Measurements from ENCODE around the gene ABHD1.
"Not testable (repeated sequence)": the region's sequence is repeated elsewhere in the genome, so short reads cannot be mapped to it uniquely, and the experiment has no call there.

The ABHD1 gene

DNA sequence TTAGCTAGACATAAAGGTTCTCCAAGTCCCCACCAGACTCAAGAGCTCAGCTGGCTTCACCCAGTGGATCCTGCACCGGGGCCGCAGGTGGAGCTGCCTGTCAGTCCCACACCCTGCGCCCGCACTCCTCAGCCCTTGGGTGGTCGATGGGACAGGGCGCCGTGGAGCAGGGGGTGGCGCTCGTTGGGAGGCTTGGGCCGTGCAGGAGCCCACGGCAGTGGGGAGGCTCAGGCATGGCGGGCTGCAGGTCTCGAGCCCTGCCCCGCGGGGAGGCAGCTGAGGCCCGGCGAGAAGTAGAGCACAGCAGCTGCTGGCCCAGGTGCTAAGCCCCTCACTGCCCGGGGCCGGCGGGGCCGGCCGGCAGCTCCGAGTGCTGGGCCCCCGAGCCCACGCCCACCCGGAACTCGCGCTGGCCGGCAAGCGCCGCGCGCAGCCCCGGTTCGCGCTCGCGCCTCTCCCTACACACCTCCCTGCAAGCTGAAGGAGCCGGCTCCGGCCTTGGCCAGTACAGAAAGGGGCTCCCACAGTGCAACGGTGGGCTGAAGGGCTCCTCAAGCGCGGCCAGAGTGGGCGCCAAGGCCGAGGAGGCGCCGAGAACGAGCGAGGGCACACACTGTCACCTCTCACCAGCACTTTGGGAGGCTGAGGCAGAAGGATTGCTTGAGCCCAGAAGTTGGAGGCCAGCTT lies 12.1 kb upstream of the ABHD1 start:
- FAIRE-seq = not testable (repeated sequence)

DNA sequence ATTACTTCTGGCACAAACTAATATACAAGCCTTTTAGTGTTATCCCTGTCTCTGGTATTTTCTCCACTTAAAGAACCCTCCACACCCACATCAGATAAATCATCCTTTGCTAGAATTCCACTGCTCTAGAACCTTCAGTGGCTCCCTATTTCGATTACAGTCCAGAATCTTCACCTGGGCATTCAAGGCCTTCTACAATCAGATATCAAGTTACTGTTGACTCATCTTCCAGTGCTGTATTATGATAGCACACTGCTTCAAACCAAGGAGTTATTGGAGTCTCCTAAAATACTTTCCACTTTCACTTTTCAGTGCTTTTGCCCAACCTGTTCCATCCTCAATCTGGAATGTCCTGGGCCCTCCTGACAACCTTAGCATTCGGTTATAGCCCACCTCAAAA lies 8.1 kb upstream of the ABHD1 start:
- FAIRE-seq = no peak

DNA sequence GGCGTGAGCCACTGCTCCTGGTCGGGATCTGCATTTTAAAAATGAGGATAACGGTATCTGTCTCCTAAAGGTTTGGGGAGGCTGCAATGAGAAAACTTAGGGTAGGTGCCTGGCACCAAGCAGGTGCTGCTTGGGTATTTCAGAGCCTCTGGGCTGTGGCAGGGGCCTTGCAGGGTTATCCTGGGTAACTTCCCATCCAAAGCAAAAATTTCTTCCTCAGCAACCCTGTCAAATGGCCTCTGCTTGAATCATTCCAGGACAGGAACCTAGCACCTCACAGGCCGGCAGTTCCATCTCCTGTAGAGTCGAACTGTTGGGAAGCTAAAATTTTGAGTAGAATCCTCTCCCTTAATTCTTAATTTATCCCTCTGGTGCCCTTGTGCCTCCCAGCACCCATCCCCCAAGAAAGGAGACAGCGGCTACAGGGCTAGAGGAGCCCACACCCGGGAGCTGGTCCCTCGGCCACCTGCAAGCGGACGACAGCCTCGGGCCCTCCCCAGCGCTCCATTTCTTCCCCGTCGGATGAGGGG lies 5.6 kb upstream of the ABHD1 start:
- no peak for FAIRE-seq

DNA sequence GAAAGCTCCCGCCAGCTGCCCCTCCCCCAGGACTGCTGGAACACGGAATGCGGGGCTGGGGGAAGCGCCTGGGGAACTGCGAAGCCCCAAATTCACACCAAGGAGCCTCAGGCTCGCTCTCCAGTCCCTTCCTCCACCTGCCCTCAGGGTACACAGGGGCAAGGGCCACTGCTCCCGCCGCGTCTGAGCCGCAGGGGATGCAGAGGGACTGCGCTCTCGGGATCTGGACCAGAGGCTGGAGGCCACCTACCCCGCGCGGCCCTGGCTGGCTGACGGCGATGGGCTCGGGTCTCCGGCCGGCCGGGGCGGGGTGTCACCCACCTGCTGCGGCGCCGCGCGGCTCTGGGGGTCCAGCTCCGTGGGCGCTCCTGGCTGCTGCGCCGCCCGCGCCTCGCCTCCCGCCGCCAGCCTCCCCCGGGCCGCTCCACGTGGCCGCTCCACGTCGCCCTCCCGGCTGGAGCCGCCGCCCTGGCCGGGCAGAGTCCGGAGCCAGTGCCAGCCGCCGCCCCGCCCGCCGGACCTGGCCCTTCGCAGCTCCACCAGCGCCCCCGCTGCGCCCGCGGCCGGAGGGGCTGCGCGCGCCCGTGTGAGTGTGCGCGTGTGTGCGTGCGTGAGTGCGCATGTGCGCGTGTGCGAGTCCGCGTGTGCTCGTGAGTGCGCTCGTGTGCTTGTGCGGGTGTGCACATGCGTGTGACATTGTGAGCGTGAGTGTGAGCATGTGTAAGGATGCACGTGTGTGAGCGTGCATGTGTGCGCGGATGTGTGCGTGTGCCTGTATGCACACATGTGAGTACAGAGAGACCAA lies 4.9 kb upstream of the ABHD1 start, which contains the start of gene CGREF1:
CGREF1 (minus strand) TSS at position 604 of the 805 bp plus-strand sequence. CDS start 14,762 bp downstream, outside the sequence.
- FAIRE-seq = no peak

DNA sequence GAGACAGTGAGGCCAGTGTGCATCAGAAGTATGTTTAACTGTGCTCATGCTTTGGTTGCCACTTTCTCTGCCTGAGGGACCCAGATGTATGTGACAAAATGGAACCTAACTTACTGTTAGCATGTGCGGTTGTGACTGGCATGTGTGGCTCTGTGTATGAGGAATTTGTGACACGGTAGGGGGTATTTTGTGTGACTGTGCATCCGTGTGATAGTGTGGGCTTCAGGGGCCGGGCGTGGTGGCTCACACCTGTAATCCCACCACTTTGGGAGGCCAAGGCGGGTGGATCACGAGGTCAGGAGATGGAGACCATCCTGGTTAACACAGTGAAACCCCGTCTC lies 4.3 kb upstream of the ABHD1 start:
- FAIRE-seq = not testable (repeated sequence)

DNA sequence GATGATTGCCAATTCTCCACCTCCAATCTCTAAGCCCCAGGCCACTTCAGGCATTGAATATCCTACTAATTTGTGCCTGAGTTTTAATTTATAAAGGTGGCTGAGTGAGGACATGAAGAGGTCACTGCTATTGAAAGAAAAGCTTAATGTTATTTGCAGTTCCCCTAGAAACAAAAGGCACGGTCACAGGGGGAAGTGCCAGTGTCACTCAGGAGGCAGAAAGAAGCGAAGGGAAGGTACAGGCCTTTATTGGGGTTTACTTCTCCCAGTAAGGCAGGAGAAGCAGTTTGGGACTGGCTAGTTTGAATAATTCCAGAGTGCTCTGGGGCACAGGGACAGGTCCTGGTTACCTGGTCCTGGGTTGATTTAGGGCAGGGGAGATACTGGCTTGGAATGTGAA lies 1.7 kb upstream of the ABHD1 start:
- no peak for FAIRE-seq

DNA sequence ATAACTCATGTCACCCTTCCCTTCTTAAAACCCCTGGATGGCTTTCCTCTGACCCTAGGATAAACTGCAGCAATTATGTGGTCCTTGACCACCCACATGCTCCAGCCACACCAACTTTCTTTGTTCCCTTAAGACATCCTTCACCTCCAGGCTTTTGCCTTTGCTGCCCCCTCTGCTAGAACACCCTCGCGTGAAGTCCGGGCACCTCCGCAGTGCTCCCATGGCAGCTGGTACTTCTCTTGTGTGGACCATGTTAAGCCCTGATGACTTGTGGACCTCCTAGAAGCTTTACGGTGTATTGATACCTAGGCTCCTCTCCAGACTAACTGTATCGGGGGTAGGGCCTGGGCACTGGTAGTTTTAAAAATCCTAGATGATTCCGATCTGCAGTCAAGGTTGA lies 824 bp upstream of the ABHD1 start:
- FAIRE-seq = no peak

DNA sequence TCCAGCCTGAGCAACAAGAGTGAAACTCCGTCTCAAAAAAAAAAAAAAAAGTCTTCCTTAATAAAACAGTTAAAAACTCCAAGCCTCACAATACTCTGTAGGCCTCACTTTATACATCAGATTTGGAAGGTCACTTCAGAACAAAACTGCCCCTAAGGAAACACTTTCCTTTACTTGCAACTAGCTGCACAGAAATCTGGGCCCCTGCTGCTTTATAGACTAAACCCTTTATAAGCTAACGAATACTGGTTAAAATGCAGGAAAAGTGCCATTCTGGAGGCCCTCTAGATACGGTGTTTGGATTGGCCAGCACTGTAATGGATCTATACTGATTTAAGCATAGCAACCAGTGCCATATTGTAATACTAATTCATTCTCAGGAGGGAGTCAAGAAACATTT lies 1.5 kb downstream of the ABHD1 start:
- no peak for FAIRE-seq

DNA sequence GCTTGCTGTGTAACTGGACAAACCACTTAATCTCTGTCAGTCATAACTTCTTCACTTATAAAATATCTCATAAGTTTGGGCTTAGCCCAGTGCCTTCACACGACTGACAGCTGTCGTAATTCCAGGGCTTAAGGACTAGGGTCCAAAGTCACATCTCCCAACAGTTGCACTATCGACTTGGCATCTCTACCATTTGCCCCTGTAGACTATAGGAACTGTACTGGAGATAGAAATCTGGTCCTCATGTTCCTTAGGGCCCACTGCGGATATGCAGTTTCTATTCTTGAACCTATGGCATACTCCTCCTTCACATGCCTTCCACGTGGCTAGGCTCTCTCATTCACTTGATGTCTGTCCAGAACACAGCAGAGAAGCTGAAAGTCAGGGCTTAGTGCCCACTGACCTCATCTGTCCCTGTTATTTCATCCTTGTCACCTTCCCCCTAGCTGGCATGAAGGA lies 2.7 kb downstream of the ABHD1 start:
- no peak for FAIRE-seq

DNA sequence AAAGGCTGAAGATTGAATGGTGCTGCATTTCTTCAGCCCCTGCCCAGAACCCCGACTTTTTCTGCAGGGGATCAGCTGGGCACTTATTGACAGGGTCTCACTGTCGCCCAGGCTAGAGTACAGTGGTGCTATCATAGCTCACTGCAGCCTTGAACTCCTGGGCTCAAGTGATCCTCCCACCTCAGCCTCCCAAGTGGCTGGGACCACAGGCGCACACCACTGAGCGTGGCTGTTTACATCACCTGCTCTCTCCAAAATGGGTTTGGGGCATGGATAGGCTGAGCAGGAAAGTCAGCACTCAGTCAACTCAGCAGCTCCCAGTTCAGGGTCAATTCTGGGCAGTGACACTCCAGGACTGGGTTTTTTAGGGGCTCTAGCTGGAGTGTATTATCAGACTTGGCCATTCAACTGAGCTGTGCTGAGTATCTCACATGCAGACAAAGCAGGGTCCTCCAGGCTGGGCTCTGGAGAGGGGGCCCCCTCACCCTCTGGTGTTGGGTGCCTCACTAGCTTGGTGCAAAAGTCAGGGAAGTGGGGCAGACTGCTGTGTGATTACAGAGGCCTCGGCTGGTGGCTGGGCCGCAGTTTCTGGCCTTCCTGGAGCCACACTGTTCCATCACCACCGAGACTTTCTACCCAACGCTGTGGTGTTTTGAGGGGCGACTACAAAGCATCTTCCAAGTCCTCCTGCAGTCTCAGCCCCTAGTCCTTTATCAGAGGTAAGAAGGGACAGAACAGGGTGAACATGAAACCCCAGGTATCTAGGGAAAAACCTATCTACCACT lies 4.5 kb downstream of the ABHD1 start:
- FAIRE-seq = no peak

DNA sequence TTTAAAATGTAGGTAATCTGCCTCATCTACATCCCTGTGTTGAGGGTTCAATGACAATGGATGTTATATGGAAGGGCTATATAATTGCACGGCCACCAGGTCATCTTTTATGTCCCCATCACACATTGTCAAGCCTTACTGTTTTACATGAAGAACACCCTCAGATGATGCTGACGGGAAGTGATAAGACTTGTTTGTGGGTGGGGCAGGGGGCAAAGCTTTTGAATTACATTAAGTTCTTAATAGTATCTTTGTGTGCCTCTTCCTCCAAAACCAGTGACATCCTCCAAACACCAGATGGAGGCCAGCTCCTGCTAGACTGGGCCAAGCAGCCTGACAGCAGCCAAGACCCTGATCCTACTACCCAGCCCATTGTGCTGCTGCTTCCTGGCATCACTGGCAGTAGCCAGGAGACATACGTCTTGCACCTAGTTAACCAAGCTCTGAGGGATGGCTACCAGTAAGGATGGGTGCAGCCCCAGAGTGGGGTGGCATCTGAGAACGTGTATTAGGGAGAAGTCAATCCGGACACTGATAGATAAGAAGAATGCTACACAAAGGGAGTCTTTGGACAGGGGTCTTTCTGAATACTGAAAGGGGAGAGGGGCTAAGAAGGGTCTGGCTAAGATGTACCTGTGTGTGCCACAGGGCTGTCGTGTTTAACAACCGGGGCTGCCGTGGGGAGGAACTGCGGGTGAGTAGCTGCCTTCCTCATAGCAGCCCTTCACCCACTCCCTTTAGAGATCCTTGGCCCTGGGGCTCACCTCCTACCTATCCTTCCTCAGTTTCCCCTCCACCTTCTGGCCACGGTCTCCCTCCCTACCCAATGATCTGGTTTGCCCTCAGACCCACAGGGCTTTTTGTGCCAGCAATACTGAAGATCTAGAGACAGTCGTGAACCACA lies 5.3 kb downstream of the ABHD1 start:
- FAIRE-seq = no peak

DNA sequence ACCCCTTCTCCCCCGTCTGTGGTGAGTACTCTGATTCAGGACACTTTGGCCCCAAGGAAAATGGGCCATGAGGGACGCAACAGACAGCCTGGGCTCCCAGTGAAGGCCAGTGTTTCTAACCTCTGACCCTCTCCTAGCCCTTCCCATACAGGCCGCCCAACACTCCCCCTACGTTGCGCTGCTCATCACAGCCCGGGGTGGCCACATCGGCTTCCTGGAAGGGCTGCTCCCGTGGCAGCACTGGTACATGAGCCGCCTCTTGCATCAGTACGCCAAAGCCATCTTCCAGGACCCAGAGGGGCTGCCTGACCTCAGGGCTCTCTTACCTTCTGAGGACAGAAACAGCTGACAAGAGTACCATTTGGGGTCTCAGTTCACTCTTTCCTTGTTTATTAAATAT lies 6.8 kb downstream of the ABHD1 start:
- FAIRE-seq = no peak

DNA sequence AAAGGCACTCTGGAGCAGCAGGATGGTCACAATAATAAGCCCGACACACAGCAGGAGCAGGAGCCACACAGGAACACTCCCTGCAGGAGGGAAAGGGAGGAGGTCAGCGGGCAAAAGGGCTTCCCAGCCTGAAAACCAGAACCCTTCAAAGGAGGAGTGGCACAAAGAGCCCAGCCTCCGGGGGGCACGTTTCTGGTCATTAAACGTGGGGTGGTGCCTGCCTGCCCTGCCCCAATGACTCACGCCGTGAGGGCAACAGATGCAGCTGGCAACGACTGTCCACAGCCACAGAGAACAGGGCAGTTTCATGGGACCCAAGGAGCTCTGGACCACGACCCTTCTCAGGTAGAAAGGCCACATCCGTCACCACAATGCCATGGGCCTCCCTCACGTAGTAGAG lies 7.8 kb downstream of the ABHD1 start:
- no peak for FAIRE-seq

DNA sequence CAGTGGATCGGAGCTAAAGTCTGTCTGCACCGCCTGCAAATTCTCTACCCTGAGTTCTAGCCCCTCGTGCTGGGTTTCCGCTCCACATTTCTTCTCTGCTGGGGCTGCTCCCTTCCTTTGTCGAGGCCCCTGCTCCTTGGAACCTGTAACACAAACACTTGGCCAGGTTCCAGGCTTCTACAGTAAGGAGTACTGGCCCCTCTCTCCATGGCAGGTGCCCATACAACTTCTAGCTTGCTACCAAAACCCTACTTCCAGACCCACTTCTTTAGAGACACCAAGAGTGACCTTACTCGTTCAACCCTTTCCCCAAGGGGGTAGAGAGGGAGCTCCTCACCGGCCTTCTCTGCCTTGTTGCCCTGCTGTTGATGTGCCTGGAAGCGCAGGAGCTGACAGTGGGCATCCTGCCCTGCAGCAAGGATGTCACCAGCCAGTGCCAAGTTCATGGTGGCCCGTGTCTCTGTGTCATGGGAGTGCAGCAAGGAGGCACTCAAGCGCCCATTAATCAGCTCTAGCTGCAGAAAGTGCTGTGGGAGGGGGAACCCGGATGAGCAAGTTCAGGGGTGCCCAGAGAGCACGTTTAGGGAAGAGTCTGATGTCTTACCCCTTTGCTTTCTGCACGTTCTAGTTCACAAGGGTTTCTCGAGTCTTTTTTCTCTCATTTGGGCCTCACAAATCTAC lies 9.7 kb downstream of the ABHD1 start:
- no peak for FAIRE-seq

DNA sequence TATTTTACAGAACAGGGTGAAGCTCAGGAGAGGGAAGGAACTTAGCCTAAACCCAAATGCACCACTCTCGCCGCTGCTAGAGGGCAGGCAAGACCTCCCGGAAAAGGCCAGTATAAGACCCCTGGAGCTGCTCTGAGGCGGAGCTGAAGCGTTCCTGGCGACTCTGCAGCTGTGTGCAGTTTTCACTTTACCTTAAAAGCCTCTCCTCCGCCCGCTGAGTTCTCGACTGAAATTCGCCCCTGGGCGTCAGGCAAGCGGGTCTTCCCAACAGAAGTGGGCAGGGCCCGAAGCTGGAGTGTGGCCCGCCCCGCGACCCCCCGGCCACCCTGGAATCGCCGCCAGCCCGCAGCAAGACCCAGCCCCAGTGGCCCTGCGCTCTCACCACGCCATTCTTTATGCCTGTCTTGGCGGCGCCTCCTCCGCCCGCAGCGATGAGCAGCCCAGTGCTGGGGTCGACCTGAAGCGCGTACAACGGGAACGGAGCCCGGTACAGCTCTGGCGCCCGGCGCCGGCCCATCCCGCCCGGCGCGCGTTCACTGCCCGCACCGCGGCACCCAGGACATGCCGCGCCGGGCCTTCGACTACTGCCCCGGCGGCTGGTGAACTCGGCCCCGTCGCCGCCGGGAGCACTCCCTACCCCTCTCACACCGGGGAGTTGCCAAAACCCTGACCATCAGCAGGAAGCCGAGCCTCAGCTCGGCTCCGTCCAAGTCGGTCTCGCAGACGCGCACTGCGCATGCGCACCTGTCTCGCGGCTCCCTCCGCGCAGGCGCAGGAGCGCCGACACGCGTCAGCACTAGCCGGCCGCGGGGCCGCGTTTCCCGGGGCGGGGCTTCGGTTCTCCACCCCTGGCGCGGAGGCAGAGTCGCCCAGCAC lies 10.5 kb downstream of the ABHD1 start, which contains the start of gene PREB:
PREB (minus strand) TSS at position 732 of the 876 bp plus-strand sequence; CDS start at position 517, 215 bp downstream.
- peak; percentile 34 for FAIRE-seq

DNA sequence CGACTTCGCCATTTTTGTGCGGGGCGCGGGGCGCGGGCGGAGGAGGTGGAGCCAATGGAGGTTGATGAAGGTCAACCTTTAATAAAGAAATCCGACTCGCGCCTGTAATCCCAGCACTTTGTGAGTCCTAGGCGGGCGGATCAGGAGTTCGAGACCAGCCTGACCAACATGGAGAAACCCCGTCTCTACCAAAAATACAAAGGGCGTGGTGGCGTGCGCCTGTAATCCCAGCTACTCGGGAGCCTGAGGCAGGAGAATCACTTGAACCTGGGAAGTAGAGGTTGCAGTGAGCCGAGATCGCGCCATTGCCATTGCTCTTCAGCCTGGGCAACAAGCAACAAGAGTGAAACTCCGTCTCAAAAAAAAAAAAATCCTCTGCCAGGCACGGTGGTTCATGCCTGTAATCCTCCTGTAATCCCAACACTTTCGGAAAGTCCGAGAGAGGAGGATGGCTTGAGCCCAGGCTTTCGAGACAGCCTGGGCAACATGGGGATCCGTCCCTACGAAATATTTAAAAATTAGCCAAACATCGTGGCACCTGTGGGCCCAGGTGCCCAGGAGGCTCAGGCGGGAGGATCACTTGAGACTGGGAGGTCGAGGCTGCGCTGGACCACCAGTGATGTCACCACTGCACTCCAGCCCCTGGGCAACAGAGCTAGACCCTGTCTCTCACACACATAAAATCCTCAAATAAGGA lies 11.3 kb downstream of the ABHD1 start:
- FAIRE-seq = no peak

DNA sequence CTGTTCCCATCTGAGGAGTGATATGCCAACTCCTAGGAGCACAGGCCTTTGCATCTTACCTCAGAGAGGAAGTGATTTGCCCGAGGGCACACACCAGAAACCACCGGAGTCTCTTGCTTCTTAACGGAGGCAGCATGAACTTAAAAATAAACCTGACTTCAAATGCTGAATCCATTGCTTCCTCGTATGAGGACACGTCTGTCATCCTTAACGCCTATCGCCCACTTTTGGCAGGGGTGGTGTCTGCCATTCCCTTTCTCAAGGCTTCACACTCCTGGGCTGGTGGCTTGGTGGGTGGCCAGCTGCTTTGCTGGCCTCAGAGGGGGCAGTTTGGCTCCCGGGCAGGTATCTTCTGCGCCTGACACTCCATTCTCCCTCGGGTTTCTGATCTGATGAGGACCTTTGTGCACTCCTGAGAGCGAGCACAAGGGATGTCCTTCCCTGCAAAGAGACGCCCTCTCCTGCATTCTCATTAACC lies 11.9 kb downstream of the ABHD1 start:
- FAIRE-seq = no peak

DNA sequence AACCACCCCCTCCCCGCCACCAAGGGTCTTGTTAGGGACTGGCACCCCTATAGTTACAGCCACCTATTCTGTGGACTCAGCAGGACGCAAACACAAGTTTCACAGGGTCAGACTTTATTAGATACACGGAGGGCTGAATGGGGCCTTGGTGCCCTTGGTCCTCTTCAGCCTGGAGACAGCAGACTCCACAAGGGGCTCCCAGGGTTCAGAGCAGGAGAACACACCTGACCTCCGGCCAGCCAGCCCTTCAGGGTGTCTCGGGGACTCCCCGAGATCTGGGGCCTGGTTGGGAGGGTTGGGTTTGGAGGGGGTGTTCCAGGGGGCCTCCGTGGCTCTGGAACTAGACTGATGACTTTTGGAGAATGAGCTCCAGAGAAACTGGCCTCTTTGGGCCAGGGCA lies 13.1 kb downstream of the ABHD1 start:
- FAIRE-seq = no peak

DNA sequence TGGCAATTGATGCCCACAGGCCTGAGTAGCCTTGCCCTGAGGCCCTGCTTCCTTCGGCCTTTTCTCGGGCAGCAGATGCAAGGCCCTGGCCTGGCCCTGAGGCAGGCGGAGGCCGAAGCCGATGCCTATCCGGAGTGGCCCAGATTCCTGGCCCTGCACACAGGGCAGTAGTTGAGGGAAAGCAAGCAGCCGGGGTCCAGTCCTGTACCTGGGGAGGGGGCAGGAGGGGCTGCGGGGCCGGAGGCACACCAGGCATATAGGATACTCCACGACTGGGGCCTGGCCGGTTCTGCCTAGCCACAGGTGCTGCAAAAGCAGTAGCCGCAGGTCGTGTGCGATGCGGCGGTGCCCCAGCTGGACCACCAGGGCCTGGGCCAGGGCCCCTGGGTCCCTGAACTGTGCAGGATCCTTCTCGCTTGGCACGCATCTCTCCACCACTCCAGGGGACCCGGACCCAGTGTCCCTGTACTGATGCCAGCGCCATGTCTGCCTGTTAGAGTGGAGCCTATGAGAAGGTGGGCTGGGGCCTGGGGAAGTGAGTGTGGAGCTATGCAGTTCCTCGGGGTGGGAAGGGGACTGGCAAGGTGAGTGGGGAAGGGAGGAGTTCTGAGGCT lies 13.8 kb downstream of the ABHD1 start:
- no peak for FAIRE-seq

All from TTC549 (cell line).